HG02943 (cell line): Measurements from ENCODE around the gene KCNJ13.
"Not testable (repeated sequence)": the region's sequence is repeated elsewhere in the genome, so short reads cannot be mapped to it uniquely, and the experiment has no call there.

ENCODE experiments used
- ATAC-seq: cut with Tn5 transposase; IDR thresholded peaks from one replicate; pipeline ENCODE4 v1.9.1; 2021; ENCODE audit warnings: mild to moderate bottlenecking, low read depth, moderate library complexity; ENCODE audit not compliant: unreplicated experiment

Gene KCNJ13

DNA sequence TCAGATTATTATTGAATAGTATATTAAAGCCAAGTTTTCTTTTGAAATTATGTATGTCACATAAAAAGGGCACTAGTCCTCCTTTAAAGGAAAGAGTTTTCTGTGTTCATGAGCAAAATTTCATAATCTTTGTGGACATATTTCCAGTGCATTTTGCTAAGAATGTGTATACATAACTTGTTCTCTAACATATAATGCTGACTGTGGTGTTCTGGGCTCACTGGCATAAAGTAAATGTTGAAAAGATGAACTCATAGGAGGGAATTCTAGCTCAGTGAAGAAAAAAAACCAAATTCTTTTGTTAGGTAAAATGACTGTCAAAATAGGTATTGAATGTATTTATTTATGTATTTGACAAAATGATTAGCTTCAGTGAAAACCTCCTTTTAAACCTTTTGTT, 6.2 kb downstream of the KCNJ13 start:
- ATAC-seq = no peak

DNA sequence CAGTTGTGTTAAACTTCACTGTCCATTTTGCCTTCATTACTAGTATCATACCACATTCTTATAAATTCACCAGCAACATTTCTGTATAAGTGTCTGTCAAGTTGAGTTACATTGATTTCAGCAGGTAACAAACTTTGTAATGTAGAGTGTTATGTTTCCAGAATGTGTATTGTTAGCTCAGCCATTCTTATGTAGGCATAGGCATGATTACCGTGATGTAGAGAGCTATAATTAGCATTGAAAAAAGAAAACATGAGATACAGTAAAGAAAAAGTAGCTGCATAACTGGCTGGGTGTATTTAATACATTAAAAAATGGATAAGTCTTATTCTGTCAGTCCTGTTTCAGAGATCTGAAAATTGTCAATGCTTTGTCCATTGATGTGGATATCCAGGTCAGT, 8.5 kb downstream of the KCNJ13 start:
- ATAC-seq = no peak

DNA sequence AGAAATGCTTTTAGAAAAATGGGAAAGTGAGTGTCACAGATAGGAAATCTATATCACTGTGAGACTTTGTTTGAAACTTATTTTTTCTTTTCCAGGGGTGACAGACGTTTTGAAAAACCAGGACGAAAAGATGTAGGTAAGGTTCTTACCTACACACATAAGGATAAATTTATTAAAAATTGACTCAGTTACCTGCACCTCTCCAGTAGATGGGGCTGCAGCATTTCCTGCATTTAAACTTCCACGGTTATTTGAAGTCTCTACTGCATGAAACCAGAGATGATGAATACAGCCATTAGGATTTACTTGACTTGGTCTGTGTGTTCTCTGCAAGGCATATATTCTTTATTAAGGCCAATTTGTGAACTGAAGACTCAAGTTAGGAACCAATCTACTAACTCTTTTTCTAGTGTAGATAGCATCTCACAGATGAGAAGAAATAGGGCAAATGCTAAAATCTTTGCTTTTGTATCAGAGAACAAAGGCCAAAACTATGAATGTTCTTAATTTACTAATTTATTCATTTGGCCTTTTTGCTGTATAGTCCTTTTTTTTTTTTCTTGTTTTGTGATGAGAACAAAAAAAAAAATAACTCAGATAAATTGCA, 15.0 kb downstream of the KCNJ13 start:
- no peak for ATAC-seq

DNA sequence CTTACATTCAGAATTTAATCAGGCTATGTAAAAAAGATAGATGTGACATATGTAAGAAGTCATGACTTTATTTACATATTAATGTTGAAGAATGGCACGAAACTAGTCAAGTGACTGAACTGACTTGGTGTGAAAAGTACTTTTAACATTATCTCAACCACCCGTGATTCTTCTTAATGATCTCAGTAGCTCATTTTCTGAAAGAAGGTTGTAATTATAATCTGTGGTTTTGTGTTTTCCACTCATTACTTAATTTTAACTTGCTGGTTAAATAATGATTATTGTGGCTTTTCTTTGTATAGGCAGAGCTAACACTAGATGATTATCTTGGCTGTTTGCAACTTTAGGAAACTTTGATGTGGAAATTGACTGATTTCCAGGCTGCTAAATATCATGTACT, 18.5 kb downstream of the KCNJ13 start:
- ATAC-seq = no peak

DNA sequence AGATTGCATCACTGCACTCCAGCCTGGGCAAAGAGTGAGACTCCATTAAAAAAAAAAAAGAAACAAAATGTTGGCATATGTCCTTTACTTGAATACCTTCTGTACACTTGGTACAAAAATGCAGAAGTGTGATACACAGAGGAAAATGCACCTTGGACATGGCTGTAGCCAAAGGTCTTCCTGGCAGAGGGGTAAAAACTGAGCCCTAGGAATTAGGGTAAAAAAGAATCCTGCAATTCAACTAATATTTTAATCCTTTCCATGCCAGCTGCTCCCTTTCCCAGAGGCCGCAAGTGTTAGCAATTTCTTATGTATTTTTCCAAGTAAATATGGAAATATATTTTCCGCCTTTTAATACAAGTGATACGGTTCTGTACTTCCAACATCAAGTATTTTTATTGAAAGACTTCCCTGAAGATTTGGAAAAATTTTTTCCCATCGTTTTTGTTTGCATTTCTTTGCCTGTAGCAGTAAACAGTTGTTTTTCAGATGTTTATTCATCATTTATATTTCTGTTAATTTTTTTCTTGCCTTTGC, 26.2 kb downstream of the KCNJ13 start:
- ATAC-seq = no peak

DNA sequence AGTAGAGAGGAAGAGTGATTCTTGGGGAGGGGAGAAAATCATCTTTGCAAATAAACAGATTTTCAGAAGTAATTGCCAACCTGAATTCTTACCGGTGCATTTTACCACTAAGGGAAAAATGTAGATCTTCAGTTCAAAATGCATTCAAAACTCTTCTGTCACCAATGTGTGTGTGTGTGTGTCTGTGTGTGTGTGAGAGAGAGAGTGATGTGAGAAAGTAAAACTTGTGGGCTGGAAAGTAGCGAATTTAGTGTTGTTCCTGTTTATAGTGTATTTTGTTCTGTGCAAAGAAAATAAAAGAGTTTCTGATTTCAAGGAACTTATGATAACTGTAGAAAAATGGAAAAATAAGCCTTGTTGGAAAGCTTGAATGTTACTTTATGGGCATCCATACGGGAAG, 27.0 kb downstream of the KCNJ13 start:
- no peak for ATAC-seq

DNA sequence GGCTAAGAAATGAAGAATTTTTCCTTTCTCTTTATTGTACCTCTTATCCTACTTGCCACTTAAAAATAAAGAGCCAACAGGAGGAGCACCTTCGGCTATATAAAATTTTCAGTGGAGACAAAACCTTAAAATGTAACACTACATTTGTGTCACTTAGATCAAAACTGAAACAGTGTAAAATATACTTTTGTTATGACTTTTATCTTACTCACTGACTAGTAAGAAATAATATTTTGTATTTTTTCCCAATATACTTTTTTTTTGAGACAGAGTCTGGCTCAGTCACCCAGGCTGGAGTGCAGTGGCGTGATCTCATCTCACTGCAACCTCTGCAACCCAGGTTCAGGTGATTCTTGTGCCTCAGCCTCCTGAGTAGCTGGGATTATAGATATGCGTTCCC, 28.3 kb downstream of the KCNJ13 start:
- no peak for ATAC-seq

DNA sequence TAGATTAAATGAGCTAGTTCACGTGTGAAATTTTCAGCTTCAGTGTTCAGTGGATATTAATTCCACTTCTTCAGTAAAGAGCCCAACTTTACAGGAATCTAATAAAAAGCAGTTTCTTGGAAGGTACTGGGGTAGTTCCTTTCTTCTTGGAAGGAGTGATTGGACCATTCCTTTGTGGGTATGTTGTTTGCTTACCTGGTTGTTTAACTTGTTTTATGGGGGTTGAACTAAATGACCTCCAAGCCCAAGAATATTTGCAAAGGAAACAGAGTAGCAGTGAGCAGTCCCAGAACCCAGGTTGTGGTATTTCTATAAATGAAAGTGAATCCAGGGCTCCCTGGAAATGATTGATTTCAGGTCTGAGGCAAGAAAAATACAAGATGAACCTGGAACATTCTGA, 31.4 kb downstream of the KCNJ13 start:
- ATAC-seq = no peak

DNA sequence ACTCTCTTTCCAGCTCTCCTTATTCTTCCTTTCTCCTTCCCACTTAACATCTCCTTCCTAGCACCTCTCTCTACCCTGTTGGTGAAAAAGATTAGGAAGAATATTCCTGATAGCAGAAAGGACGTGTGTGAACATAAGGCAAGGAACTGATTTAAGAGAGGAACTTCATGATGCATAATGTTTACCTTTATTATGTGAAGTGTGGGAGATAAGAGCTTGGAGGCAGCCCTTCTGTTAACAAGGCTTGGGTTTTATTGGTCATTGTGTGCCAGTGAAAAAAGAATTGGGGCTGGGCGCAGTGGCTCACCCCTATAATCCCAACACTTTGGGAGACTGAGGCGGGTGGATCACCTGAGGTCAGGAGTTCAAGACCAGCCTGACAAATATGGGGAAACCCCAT, 34.4 kb downstream of the KCNJ13 start:
- ATAC-seq = no peak

DNA sequence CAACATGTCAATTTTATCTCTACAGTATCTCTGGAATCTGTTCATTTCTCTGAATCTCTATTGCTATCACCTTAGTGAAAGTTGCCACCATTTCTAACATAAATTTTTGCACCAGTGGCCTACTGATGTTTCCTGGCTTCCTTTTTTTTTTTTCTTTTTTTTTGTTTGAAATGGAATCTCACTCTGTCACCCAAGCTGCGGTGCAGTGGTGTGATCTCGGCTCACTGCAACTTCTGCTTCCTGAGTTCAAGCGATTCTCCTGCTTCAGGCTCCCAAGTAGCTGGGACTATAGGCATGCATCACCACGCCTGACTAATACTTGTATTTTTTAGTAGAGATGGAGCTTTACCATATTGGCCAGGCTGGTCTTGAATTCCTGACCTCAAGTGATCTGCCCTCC, 35.1 kb downstream of the KCNJ13 start:
- ATAC-seq = no peak

DNA sequence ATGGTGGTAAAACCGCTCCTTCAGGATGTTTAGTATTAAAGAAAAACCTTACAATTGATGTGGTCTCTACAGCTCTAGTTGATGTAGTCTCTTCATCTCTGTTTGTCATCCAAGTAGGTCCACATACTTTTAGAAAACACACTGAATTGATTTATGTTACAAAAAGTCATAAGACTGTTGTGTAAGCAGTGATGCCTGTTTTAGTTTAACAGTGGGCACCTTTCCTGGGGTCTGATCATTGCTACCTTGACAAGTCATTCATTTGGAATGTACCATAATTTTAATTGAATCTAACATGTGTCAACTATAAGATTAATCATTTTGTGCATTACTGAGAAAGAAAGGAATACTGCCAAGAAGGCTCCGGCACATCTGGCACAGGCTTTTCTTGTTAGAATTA, 44.9 kb downstream of the KCNJ13 start:
- no peak for ATAC-seq

DNA sequence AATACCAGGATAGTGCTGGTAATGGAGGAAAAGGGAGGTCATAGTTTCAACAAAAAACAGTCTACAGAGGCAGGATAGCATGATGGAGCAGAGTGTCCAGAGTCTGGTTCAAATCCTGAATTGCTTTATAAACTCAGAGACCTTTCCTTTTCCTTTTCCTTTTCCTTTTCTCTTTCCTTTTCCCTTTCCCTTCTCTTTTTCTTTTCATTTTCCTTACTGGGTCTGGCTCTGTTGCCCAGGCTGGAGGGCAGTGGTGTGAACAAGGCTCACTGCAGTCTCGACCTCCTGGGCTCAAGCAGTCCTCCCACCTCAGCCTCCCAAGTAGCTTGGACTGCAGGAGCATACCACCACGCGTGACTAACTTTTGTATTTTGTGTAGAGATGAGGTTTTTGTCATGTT, 47.6 kb downstream of the KCNJ13 start:
- no peak for ATAC-seq

DNA sequence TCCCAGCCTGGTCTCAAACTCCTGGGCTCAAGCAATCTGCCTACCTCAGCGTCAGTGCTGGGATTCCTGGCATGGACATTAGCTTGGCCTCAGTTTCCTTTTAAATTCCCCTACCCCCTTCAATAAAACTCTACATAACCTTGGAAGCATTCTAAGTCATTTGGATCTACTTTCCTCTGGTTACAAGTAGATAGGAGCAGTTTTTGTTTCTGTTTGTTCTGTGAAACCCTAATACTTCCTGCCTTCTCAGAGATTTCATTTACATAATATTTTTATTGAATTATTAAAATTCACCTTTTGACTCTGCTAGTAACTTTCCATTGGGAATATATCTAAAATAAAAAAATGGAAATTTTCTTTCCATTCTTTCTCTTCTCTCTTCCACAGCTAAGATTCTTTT, 53.3 kb downstream of the KCNJ13 start:
- ATAC-seq = no peak

DNA sequence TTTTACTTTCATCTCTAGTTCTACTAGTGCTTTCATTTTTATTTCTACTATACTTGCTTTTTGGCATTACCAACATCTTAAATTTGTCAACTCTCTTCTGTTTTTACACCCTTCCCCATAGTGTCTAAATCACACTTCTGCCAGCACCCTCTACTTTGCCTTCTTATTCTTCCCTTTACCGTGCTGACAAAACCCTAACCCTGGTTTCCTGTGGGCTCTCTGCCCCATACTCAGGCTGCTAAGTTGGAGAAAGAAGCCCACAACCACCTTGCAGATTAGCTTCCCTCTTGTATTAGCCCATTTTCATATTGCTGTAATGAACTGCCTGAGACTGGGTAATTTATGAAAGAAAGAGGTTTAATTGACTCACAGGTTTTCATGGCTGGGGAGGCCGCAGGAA, 54.5 kb downstream of the KCNJ13 start:
- no peak for ATAC-seq

DNA sequence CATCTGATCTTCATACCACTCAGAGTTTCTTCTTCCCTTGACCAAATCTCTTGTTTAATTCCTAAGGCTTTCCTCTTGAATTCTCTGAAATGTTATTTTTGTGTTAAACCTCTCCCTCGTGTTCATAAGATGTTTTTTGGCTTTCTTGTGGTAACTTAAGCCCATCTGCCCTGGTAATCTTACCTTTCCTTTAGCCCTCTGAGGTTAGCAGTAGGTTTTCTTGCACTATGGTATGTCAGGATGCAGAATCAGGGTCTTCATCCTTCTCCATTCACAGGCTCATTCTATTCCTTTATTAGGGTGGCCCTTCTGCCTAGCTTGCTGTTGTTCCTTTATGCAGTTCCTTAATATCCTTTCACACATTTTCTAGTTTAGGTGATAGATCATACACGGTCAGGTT, 55.1 kb downstream of the KCNJ13 start:
- no peak for ATAC-seq

DNA sequence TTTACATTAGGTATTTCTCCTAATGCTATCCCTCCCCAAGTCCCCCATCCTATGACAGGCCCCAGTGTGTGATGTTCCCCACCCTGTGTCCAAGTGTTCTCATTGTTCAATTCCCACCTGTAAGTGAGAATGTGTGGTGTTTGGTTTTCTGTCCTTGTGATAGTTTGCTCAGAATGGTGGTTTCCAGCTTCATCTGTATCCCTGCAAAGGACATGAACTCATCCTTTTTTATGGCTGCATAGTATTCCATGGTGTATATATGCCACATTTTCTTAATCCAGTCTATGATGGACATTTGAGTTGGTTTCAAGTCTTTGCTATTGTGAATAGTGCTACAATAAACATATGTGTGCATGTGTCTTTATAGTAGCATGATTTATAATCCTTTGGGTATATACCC, 56.3 kb downstream of the KCNJ13 start:
- not testable (repeated sequence) for ATAC-seq
